GM12873 (cell line): ENCODE measurements around the gene ZNF181.

ENCODE experiments used
- CTCF ChIP-seq: IDR thresholded peaks from 2 replicates; pipeline ENCODE4 v1.5.1; 2012; ENCODE audit warnings: low read depth, mild to moderate bottlenecking, moderate library complexity, low read length, control low read depth; ENCODE audit not compliant: insufficient read depth; ENCODE audit errors: missing control alignments

ZNF181 gene

GRCh38 chr19:34766386-34766785 is 32.3 kb downstream of the ZNF181 start:
- TF ChIP-seq CTCF, result no peak

DNA sequence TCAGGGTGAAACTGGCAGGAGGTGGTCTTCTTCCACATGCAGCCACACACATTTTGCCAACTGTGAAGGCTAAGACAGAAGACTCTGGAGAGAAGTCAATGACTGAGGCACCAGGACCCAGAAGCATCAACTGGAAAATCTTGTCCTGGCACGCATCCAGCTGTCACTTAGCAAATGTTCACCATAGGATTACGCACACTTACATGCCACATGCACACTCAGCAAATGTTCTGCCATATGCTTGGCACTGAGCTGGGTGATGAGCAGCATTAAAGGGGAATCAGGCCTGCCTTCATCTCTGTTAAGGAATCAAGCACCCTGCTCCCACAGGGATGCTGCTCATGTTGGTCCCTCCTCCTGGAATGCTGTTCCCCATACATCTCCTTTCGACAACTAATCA is 33.9 kb downstream of the ZNF181 start:
- no peak for TF ChIP-seq CTCF

GRCh38 chr19:34772697-34773554 is 38.9 kb downstream of the ZNF181 start, which contains the start of gene ZNF599:
Gene ZNF599 (minus strand): TSS chr19:34773215. CDS start chr19:34772841, 374 bp downstream.
- TF ChIP-seq CTCF, result no peak

- no peak for TF ChIP-seq CTCF
Measured at GRCh38 chr19:34773555-34773864, 39.5 kb downstream of the ZNF181 start.

GRCh38 chr19:34774857-34775256 is 40.8 kb downstream of the ZNF181 start:
- TF ChIP-seq CTCF, result no peak

- no peak for TF ChIP-seq CTCF
Measured at GRCh38 chr19:34778342-34778741, 44.3 kb downstream of the ZNF181 start.

GRCh38 chr19:34779652-34780051 is 45.6 kb downstream of the ZNF181 start:
- no peak for TF ChIP-seq CTCF

DNA sequence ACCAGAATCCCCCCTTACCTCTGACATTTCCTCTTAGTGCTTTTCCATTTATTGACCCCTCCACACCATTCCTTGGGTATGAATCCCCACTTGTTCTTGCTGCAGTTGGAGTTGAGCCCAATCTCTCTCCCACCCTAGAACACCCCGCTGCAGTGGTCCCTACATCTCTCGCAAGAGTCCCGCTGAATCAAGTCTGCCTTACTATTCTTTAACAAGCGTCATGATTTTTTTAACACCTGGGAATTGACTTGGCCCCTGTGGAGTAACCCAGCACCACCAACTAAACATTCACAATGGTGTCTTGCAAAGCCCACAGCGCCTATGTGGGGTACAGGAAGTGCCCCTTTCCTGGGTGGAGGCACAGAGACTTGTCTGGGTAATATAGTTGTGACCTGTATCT is 52.2 kb downstream of the ZNF181 start:
- TF ChIP-seq CTCF, result no peak
